Endothelial cell of umbilical vein (primary cell): ENCODE measurements around the gene PSMC3.

Source experiments
- EZH2 ChIP-seq: IDR thresholded peaks from 2 replicates; pipeline ENCODE4 v1.6.1; 2012; ENCODE audit warnings: borderline replicate concordance, low read depth, mild to moderate bottlenecking, moderate library complexity, low read length, inconsistent platforms; ENCODE audit not compliant: severe bottlenecking
- MYC ChIP-seq: IDR thresholded peaks from one replicate; pipeline ENCODE4 v1.6.1; 2011; ENCODE audit warnings: mild to moderate bottlenecking, low read depth, low read length
- POLR2A ChIP-seq: IDR thresholded peaks from 2 replicates; pipeline ENCODE4 v1.6.1; 2012; ENCODE audit warnings: low read depth, mild to moderate bottlenecking, control low read depth, low read length
- TF ChIP-seq, protein P1 (sequence below), 2 donors: IDR thresholded peaks; 1 replicate in 1 of 2; 2 replicates in 1 of 2; pipeline ENCODE4 v1.5.1; 2011; ENCODE audit warnings: low read length in 2 of 2, mild to moderate bottlenecking in 2 of 2, moderate library complexity in 2 of 2, control low read depth in 1 of 2, inconsistent platforms in 1 of 2, low read depth in 1 of 2; ENCODE audit not compliant: insufficient read depth in 1 of 2; ENCODE audit errors: extremely low read depth in 1 of 2
- TF ChIP-seq, protein P2 (sequence below): IDR thresholded peaks from 2 replicates; pipeline ENCODE4 v1.6.1; 2011; ENCODE audit not compliant: insufficient read depth, insufficient read length

DNA sequence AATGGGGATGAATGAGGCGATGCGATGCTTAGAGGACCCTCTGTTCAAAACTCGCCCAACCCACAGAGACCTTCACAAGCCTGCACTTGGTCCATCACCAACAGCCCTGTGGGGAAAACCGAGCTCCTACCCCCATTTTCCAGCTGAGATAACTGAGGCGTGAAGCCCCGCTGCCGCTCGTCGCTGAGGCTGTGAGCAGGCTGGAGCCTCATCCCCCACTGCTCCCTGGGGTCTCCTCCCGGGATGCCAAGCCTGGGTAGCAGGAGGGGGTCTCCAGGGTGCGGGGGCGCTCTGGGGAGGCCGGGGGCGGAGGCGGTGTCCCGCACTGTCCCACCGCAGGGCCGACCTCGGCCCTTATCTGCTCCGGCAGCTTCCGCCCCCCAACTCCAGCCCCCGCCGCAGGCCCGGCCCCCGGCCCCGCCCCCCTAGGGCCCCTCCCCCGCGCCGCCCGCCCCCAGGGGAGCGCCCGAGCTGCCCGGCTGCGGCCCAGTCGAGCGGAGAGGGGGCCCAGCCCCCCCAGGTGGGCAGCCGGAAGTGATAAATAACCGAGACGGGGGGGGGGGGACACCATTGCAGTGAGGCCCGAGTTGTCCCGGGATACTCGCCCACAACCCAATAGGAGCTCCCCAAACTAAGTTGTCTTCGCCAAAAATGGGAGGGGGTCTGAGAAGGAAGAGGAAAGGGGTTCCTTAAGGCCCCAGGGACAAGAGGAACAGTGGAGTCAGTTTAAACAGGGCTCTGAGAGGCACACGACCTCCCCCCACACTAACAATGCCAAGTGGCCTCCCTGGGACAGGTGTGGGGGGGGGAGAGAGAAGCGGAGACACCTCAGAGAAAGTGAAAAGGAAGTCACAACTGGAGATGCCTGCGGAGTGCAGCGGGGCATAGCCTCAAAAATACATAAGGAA lies 26.1 kb downstream of the PSMC3 start:
- peak; percentile 30 for TF ChIP-seq POLR2A
- TF ChIP-seq, protein P1, sequence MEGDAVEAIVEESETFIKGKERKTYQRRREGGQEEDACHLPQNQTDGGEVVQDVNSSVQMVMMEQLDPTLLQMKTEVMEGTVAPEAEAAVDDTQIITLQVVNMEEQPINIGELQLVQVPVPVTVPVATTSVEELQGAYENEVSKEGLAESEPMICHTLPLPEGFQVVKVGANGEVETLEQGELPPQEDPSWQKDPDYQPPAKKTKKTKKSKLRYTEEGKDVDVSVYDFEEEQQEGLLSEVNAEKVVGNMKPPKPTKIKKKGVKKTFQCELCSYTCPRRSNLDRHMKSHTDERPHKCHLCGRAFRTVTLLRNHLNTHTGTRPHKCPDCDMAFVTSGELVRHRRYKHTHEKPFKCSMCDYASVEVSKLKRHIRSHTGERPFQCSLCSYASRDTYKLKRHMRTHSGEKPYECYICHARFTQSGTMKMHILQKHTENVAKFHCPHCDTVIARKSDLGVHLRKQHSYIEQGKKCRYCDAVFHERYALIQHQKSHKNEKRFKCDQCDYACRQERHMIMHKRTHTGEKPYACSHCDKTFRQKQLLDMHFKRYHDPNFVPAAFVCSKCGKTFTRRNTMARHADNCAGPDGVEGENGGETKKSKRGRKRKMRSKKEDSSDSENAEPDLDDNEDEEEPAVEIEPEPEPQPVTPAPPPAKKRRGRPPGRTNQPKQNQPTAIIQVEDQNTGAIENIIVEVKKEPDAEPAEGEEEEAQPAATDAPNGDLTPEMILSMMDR (IDR thresholded peaks at IDR 0.05; ENCODE audit: extremely low read depth in 1 of 2, insufficient read depth in 1 of 2, low read depth in 1 of 2, low read length in 2 of 2), result no peak
- TF ChIP-seq EZH2, result no peak
- TF ChIP-seq, protein P2, sequence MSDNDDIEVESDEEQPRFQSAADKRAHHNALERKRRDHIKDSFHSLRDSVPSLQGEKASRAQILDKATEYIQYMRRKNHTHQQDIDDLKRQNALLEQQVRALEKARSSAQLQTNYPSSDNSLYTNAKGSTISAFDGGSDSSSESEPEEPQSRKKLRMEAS, result no peak
- no peak for TF ChIP-seq MYC
